ENCODE data around the gene ODF2.

ODF2 gene

GRCh38 chr9:128540634-128541360, 85.0 kb downstream of the ODF2 start:
- DNase-seq: no peak

DNA sequence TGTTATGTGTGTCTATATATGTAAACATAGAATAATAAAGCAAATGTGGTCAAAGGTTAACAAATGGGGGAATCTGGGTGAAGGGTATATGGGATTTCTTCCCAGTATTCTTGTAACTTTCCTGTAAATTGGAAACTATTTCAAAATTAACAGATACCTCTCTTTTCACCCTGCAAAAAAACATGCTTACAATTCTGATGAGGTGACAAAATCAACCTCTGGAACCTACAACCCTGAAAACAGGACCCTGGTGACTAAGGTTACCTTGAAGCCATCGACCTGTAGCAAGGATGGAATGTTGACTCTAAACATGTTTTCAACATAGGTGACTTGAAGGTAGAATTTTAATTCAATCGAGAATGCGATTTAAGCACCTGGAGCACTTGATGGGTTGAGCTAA, 90.7 kb downstream of the ODF2 start:
- no peak for DNase-seq

GRCh38 chr9:128548876-128549275, 93.1 kb downstream of the ODF2 start:
- no peak for DNase-seq

GRCh38 chr9:128550226-128550625, 94.4 kb downstream of the ODF2 start:
- no peak for DNase-seq

Measured in NCI-H1417 (cell line).